AG08395 (cell line): Measurements from ENCODE around the gene CDH4.

Experiments
- DNase-seq: peaks from one replicate; pipeline ENCODE4 v3.0.0; 2012; ENCODE audit warnings: mixed read lengths, low spot score

CDH4 gene

DNA sequence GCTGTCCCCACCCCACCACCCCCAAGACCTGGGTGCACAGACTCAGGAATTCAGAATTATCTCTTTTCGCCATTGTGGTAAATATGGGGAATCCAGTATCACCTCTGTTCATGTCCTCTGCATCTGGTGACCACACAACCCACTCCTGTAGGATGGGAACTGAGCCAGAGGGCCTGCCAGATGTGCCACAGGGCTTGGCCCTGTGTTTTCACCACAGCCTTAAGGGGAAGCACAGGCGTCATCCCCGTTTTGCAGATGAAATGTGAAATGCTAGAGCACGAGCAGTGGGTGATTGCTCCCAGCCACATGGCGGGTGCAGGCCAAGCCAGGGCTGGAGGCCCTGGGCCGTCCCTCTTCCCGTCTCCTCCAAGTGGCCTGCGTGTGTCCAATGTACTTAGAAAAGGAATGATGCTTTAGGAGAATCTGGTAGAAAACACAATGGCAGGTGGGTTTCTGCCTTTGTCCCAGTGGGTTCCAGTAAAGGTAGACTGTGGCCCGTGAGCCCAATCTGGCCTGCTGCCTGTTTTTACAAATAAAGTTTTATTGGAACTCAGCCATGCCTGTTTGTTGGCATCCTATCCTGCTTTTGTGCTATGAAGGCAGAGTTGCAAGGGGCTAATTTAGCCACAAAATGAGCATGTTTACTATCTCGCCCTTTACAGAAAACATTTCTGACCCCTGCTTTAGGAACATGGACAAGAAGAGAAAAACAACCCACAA, 309.2 kb downstream of the CDH4 start:
- no peak for DNase-seq

DNA sequence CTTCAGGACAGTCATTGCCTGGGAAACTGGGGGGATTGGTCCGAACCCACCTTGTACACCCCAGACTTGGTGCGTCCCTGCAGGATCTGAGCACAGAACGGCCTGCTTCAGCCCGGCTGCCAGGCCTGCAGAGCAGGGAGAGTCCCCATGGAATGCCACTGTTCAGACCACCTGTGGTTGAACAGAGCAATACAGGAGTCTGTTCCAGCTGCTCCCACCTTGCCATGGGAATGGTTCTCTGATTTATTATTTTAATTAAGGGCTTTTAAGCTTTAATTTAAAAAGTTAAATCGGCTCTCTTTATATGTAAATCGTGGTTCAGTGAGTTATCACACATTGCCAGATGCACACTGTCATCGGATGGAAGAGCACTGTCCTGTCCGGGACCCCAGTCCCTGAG, 310.4 kb downstream of the CDH4 start:
- no peak for DNase-seq

DNA sequence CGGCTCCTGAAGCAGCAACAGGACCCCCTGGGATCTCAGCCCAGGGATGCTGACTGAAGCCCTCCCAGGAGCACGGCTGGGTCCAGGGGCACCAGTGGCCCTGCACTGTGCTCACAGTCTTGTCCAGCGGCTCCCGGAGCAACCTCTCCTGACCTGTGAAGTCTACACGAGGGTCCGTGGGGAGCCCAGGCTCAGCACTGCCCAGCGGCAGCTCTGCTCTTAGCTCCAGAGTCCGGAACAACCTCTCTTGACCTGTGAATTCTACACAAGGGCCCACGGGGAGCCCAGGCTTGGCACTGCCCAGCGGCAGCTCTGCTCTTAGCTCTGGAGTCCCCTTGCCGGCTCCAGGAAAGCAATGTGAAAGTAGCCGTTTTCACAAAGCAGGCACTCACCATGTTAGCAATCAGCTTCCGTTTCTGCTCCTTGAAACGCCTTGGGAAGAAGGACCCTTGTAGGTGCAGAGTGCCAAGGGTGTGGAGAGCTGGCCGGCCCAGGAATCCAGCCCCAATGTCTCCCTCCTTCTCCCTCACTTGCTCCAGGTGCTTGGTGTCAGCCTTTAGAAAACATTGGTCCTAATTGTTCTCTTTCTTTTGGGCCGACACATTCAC, 310.9 kb downstream of the CDH4 start:
- DNase-seq, result no peak

DNA sequence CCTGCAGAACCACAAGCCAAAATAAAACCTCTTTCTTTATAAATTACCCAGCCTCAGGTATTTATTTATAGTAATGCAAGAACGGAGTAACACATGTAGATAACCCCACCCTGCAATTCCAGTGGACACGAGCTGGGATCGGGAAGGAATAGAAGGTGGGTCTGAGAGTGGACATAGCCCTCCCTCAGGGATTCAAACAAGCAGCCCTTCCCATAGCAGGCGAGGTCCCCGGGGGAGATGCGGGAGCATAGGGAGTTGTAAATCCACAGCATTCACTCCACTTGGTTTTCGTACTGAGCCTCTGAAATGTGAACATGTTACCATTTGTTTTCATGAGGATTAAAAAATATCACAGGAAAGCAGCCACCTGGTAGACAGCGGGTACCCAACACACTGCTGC, 312.6 kb downstream of the CDH4 start:
- DNase-seq, result no peak

DNA sequence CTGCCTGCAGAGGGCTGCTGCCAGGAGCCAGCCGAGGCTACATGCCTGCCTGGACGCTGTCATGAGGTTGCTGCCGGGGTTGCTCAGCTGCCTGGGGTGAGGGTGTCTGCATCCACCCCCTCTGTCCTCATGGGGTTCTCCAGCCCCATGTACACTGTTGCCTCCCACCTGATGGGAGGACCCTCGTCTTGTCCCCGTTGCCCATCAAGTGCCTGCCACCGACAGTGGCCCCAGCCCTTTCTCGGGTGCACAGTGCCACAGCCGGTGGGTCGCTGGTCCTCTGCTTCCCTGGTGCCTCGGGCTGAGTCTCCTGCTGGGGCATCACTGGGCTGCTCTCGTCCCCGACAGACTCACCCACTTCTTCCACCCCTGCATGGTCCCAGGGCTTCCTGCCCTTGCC, 313.7 kb downstream of the CDH4 start:
- DNase-seq, result no peak

DNA sequence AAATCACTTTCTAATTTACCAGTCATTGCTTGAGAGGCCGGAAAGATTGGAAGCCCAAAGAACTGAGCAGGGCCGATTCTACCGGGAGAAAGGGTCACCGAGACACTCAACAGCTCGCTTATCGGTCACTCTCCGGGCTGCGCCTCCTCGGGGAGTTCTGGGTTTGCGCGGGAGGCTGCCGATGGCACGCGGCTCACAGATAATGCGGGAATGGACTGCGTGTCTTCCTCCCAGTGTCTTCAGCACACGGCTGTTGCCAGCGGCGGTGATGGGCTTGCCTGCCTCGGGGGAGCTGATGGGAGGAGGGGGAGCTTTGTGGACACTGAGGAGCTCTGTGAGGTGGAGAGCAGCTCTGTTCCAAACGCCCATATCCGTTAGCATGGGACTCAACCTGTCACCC, 314.6 kb downstream of the CDH4 start:
- DNase-seq, result no peak

DNA sequence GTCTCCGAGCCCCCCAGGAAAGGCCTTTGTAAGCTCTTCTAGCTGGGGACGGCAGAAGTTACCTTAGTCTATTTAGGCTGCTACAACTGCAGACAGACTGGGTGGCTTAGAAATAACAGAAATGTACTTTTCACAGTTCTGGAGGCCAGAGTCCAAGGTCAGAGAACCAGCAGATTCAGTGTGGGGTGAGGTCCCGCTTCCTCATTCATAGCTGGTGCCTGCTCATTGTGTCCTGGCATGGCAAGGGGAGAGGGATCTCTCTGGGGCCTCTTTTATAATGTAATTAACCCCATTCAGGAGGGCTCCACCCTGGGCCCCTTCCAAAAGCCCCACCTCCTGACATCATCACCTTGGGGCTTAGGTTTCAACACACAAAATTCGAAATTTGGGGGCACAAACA, 315.1 kb downstream of the CDH4 start:
- DNase-seq, result no peak

DNA sequence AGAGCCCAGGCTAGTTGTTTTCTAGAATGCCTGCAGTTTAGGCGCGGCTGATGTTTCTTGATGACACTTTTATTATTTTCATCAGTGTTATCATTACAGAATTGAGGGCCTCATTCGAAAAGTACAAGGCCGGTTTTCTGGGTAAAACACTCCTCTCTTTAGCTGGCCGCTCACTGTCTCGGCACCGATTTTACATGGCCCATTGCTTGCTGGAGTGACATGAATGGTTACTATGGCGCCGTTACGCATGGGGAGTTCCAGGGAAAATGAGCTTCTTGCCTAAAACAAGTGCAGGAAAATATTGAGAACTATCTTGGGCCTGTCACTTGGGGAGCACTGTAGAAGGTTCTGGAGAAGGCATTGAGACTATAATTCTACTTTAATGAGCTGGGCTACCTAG, 317.8 kb downstream of the CDH4 start:
- no peak for DNase-seq

DNA sequence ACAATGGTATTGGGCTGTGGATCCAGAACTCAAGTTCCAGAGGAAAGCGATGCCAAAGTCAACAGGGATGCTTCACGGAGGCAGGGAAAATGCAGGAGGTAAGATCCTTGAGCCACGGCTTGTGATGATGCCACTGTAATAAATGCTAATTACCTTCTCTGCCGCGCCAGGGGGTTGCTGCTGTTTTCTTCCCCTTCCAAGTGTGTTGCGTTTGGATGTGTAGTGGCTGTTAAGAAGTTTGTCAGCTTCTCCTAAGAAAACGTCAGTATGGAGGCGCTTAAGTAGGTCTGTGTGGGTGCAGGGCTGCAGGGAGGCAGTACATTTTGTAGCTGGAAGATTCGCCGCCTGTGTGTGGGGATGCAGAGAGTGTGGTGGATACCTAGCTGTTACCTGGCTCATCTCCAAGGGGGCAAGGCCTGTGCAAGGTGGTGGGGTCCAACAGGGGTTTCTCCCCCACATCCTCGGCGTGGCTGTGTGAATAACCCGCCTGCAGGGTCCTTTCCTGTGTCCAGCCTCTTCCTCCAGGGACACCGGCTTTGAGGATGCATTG, 318.7 kb downstream of the CDH4 start:
- no peak for DNase-seq

DNA sequence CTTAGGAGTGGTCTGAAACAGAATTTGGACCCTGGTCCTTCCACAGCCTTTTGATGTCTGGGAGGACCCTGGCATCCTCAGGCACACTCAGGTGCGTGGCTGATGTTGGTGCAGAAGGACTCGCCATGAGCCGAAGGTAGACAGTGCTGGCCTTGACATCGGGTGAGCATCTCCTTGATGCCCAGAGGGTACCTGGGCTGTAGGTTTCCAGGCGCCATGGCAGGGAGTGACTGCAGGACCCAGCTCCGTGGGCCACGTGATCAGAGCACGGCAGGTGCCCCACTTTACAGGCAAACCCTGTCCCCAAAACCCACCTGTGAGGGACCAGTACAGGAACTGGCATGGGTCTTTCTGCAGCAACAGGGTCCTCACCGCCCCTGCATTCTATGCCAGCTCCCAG, 319.2 kb downstream of the CDH4 start:
- no peak for DNase-seq

DNA sequence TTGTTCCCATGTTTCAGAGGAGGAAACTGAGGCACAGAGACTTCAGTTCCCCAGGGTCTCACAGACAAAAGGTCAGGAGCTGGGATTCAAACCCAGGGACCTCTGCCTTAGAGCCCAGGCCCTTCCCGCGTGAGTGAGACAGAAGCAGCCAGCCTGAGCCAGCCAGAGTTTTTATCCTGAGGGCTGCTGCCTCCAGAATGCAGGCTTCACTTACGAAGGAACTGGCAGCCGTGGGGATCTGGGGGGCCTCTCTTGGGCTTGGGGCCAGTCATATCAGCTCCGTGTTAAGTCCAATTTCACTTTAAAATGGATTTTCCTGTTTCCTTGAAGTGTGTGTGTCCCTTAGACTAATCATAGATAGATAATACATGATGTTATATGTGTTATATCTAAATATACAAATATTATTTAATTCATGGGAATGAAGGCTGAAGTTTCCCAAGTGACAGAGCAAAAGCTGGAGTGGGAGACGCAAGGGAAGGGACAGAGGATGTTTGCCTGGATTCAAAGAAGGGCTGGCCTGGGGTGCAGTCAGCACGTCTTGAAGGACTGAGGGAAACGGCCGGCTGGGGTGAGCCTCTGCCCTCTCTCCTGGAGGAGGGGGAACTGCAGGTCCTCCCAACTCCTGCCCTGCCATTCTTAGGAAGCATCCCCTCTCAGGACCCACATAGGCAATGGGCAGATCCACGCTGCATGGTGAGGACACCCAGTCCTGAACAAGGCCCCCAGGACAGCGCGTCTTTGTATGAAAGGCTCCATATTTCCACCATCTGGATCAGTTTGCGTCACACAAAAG, 320.1 kb downstream of the CDH4 start:
- DNase-seq, result no peak

DNA sequence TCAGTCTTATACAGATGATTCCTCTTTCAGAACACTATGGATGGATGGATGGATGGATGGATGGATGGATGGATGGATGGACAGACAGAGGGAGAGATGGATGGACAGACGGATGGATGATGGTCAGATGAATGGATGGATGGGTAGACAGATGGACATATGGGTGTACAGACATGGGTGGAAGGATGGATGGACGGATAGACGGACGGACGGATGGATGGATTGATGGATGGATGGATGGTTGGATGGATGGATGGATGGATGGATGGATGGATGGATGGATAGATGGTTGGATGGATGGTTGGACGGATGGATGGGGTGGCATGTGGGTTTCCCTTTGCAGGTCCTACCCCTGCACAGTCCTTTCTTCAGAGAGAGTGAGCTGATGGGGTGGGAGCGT, 320.7 kb downstream of the CDH4 start:
- DNase-seq, result no peak

DNA sequence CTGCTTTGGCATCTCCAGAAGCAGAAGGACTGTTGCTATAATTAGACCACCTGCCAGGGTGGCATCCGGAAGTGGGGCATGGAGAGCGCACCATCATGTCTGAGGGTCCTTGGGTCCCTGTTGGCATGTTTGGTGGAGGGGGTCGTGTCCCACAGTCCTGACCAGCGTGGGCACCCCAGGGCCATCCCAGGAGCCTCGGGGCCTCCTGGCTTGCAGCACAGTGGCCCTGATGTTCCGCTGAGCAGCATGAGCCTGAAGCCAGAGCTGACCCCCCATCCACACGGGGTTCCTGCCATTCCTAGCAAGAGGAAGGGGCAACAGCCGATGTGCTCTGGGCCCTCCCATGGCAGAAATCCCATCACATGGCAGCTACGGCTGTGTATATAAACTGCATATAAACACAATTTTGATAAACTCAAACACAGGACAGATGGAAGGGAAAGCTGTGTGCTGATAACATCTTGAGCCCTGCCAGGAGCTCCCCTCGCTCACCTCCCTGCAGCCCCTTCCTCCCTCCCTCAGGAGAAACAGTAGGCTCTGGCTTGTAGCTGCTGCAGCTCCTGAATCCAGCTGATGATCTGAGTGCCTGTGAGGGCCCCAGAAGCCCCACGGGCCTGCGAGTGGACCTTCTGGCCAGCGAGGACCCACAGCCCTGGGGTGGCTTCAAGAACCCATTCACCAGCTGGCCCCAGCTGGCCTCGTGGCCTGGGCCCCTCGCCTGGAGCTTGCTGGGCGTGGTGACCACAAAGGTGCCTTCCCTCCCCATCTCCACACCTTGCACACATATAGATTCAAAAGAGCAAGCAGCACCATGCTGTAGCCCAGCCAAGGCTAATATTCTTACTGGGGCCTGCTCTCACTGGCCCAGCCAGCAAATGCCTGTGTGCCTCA, 321.6 kb downstream of the CDH4 start:
- no peak for DNase-seq

DNA sequence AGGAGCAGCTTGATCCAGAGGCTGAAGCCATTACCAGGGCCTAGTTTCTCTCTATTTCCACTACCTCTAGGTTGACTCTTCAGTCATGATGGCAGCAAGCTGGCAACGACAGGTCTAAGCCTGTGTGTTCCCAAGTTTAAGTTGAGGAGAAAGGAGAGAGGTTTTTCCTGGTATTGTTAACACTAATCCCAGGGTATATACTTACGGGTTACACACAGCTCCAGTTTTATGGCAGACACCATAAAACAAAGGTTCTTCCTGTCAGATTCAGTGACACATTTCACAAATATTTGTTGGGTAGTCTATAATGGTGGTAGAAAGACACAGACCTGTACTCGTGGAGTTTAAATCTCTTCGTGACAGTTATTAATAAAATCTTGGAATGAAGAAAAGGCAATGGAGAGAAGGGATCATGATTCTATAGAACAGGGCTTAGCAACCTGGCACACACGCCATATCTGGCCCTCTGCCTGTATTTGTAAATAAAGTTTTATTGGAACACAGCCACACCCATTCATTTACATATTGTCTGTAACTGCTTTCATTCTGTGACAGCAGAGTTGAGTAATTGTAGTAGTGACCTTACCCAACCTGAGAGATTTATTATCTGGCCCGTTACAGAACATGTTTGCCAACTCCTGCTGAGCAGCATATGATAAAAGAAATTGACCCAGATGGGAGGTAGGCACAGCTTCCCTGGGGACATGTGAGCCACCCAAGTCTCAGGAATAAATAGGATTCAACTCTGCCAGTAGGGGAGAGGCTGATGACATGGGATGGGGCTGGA, 323.3 kb downstream of the CDH4 start:
- DNase-seq, result no peak

DNA sequence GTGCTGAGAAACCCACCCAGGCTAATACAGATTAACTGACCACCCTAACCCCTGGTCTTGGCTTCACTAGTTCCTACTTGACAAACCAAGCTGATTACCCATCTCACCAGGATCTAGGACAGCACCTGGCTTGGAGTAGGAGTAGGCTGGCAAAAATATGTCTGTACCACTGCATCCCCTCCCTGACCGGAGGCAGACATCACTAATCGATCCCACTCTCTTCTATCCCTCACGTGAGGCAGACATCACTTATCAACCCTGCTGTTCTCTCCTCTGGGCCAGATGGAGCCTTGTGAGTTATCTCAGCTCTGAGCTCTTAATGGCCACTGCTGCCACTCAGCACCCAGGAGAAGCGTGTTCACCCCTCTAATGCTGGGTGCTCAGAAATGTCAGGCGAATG, 324.3 kb downstream of the CDH4 start:
- DNase-seq, result no peak

DNA sequence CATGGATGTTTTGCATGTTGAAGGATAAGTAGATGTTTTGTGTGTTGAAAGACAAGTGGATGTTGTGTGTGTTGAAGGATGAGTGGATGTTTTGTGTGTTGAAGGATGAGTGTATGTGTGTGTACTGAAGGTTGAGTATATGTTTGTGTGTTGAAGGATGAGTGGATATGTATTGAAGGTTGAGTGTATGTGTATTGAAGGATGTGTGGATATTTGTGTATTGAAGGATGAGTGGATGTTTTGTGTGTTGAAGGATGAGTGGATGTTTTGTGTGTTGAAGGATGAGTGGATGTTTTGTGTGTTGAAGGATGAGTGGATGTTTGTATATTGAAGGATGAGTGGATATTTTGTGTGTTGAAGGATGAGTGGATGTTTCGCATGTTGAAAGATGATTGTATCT, 325.0 kb downstream of the CDH4 start:
- DNase-seq, result no peak

DNA sequence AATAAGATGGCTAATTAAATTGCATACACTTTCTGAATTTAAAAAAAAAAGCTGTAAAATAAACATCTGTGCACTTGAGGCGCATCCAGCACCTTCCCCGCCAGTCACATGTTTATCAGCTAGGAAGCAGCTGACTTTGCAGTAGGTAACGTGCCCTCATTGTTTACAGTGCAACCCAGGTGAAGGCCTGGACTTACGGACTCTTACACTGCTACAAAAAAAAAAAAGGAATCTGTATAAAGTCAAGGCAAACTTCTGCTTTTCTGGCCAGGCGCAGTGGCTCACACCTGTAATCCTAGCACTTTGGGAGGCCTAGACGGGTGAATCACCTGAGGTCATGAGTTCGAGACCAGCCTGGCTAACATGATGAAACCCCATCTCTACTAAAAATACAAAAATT, 327.8 kb downstream of the CDH4 start:
- no peak for DNase-seq

DNA sequence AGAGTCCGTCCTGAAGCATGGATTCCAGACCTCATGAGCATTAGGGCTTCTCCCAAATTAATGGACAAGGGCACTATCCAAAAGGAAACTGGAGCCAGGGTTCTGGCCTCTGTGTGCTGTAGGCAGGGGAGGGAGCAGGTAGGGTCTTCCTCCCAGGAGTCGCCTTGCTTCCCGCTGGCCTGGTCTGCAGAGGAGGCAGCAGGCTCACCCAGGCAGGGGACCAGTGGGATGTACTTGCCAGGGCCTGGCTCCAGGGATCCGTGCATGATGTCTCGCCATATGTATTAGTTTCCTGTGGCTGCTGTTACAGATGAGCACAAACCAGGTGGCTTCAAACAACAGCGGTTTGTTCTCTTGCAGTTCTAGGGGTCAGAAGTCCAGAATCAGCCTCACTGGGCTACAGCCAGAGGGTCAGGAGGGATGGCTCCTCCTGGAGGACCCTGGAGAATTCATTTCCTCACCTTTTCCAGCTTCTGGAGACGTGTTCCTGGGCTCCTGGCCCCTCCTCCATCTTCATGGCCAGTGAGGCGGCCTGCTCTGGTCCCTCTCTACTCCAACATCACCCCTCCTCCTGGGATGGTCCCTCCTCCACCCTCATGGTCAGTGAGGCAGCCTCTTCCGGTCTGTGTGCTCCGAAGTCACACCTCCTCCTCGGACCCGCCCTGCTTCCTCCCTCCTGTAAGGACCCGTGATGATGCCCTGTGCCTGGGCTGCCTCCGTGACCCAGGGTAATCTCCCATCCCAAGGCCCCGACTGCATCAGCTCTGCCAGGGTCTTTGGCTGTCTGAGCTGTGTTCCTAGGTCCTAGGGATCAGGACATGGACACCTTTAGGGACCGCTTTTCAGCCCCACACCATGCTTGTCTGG, 329.1 kb downstream of the CDH4 start:
- no peak for DNase-seq

DNA sequence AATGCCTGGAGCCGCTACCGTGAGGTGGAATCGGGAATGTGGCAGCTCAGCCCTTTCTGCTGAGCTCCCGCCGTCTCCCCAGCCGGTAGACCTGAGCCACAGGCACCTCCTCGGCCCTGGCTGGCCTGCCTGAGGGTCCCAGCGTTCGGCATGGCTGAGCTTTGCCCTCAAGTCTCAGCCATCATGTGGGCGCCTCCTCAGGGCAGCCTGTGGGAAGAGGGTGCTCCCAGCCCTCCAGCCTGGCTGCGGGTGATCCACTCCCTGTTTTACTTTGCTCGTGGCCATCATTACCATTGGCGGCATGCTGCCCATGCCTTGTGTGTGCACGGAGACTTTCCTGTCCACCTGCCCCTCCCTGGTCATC, 329.7 kb downstream of the CDH4 start:
- DNase-seq, result no peak

DNA sequence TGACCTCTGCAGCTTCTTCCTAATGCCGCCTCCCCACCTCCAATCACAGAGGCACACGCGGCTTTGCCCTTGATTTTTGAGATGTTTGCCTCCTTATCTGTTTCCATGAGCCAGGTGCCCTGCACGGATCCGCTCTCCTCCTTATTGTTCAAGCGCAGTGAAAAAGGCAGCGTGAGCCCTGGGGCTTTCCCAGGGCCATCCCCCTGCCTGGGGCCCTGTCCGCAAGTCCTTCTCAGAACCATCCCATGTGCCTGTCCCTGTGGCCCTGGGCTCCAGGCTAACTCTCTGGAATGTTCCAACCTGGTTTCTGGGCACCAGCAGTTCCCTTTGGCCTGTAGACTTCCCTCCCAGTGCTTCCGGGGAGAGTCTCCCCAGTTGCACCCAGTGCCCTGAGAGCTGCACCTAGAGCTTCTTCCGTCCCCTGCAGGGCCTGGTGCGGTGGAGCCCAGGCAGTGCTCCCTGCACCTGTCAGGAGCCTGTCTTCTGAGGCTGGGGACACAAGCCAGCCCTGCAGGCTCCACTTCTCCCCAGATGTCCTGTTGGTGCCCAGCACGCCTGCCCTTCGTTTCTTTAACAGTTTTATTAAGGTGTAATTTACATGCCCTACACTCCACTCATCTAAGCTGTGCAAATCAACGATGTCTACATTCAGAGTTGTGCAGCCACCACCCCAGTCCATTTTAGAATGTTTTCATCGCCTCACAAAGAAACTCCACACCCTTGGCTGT, 330.3 kb downstream of the CDH4 start:
- no peak for DNase-seq
